ENCODE measurements around the gene SMCO4. TPM values are rescaled to one million over a fixed set of nuclear protein-coding genes. Genes with fewer than 3 reads are reported as not detected.

Gene SMCO4
- total and polyA plus RNA-seq, 2 experiments from 2014 or later, result 62.9 to 85.4 TPM

GRCh38 chr11:93569496-93569895 lies 26.3 kb upstream of the SMCO4 start:
- TF ChIP-seq, protein P1, sequence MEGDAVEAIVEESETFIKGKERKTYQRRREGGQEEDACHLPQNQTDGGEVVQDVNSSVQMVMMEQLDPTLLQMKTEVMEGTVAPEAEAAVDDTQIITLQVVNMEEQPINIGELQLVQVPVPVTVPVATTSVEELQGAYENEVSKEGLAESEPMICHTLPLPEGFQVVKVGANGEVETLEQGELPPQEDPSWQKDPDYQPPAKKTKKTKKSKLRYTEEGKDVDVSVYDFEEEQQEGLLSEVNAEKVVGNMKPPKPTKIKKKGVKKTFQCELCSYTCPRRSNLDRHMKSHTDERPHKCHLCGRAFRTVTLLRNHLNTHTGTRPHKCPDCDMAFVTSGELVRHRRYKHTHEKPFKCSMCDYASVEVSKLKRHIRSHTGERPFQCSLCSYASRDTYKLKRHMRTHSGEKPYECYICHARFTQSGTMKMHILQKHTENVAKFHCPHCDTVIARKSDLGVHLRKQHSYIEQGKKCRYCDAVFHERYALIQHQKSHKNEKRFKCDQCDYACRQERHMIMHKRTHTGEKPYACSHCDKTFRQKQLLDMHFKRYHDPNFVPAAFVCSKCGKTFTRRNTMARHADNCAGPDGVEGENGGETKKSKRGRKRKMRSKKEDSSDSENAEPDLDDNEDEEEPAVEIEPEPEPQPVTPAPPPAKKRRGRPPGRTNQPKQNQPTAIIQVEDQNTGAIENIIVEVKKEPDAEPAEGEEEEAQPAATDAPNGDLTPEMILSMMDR (IDR thresholded peaks at IDR 0.05; ENCODE audit: low read depth, low read length), result no peak
- H3K27ac ChIP-seq, result no peak overlapping the region
- no peaks in the 10 kb centered on the region for H3K9me3 ChIP-seq (ENCODE audit: low read depth)
- DNase-seq (ENCODE audit: low read depth in 1 of 2, low spot score in 1 of 2), result no peak
- H3K4me1 ChIP-seq (ENCODE audit: low read depth), result no peaks in the 10 kb centered on the region
- no peaks in the 10 kb centered on the region for H3K27me3 ChIP-seq
- H3K36me3 ChIP-seq, result no peaks in the 10 kb centered on the region
- no peak overlapping the region for H3K4me3 ChIP-seq

DNA sequence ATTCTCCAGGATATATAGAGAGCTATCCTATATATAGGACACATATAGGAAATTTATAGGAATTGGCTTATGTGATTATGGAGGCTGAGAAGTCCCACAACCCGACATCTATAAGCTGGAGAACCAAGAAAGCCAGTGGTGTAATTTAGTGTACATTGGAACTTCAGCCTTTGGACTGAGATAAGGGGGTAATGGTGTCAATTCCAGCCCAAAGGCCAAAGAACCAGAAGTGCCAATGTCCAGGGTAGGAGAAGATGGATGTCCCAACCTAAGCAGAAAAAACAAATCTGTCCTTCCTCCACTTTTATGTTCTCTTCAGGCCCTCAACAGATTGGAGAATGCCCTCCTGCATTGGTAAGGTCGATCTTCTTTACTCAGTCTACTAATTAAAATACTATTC lies 25.5 kb upstream of the SMCO4 start:
- Histone ChIP-seq H3K9me3 (ENCODE audit: low read depth) (no peaks in the 10 kb centered on the region), H3K4me1 (ENCODE audit: low read depth) (no peaks in the 10 kb centered on the region)
- TF ChIP-seq, protein P1 (IDR thresholded peaks at IDR 0.05; ENCODE audit: low read depth, low read length), result no peak

DNA sequence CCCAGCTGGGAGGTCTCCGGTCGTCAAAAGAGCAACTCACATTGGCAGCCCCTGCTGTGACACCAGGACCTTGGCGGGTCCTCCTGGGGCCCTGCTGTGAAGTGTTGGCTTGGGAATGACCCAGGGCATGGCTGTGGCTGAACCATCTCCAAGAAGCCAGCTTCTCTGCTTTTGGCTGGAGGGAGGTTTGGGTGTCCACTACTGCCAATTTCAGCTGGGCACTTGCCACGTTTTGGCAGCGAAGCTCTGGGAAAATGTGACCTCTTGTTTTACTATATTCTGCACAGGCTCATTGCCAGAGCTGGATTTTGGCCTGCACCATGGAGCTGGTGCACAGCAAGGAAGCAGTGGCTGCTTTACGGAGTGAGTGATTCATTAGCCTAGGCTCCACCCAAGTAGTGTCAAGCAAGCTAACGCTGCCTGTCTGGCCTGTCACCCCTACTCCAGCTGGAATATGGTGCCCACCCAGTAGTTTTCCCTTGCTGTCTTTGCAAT lies 24.3 kb upstream of the SMCO4 start:
- Histone ChIP-seq H3K9me3 (ENCODE audit: low read depth) (no peaks in the 10 kb centered on the region), H3K27me3 (no peaks in the 10 kb centered on the region), H3K4me1 (ENCODE audit: low read depth) (no peaks in the 10 kb centered on the region), H3K27ac (no peak overlapping the region), H3K36me3 (no peaks in the 10 kb centered on the region), H3K4me3 (no peak overlapping the region)
- TF ChIP-seq, protein P1 (IDR thresholded peaks at IDR 0.05; ENCODE audit: low read depth, low read length), result no peak
- DNase-seq (ENCODE audit: low read depth in 1 of 2, low spot score in 1 of 2), result peak in 1 of 2 donors; percentile 7

More for the DNA sequence above, 25.5 kb upstream of the SMCO4 start:
- DNase-seq (ENCODE audit: low read depth in 1 of 2, low spot score in 1 of 2), result no peak
- H3K4me3 ChIP-seq, result no peak overlapping the region
- H3K36me3 ChIP-seq, result no peaks in the 10 kb centered on the region
- H3K27ac ChIP-seq, result no peak overlapping the region
- H3K27me3 ChIP-seq, result no peaks in the 10 kb centered on the region

DNA sequence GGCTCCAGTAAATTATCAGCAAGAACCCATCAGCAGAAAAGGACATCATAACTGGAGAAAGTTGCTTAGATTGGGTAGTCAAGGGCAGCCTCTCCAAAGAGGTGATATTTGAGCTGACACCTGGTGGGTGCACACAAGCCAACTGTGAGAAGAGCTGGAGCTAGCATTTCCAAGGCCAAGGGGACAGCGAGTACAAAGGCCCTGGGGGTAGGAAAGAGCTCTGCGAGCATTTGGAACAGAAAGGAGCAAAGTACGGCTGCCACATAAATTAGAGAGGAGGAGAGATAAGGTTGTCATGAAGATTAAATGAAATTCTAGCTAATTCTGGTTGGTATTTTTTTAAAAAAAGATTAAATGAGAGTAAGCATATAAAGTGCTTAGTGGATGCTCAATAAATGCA lies 21.7 kb upstream of the SMCO4 start:
- no peaks in the 10 kb centered on the region for H3K9me3 ChIP-seq (ENCODE audit: low read depth)
- TF ChIP-seq, protein P1 (IDR thresholded peaks at IDR 0.05; ENCODE audit: low read depth, low read length), result no peak
- no peaks in the 10 kb centered on the region for H3K36me3 ChIP-seq
- H3K4me3 ChIP-seq, result no peak overlapping the region
- H3K27ac ChIP-seq, result no peak overlapping the region
- no peaks in the 10 kb centered on the region for H3K4me1 ChIP-seq (ENCODE audit: low read depth)
- H3K27me3 ChIP-seq, result no peaks in the 10 kb centered on the region
- no peak for DNase-seq (ENCODE audit: low read depth in 1 of 2, low spot score in 1 of 2)

- Histone ChIP-seq H3K27ac (no peak overlapping the region), H3K27me3 (no peaks in the 10 kb centered on the region), H3K9me3 (ENCODE audit: low read depth) (no peaks in the 10 kb centered on the region), H3K4me3 (no peak overlapping the region), H3K4me1 (ENCODE audit: low read depth) (no peaks in the 10 kb centered on the region), H3K36me3 (no peaks in the 10 kb centered on the region)
- DNase-seq (ENCODE audit: low read depth in 1 of 2, low spot score in 1 of 2), result no peak
- TF ChIP-seq, protein P1 (IDR thresholded peaks at IDR 0.05; ENCODE audit: low read depth, low read length), result no peak
These were observed 20.7 kb upstream of the SMCO4 start for GRCh38 chr11:93563857-93564256.
